ENCODE data around the gene INSIG2.
"Not testable (repeated sequence)": the region's sequence is repeated elsewhere in the genome, so short reads cannot be mapped to it uniquely, and the experiment has no call there.

Gene INSIG2

DNA sequence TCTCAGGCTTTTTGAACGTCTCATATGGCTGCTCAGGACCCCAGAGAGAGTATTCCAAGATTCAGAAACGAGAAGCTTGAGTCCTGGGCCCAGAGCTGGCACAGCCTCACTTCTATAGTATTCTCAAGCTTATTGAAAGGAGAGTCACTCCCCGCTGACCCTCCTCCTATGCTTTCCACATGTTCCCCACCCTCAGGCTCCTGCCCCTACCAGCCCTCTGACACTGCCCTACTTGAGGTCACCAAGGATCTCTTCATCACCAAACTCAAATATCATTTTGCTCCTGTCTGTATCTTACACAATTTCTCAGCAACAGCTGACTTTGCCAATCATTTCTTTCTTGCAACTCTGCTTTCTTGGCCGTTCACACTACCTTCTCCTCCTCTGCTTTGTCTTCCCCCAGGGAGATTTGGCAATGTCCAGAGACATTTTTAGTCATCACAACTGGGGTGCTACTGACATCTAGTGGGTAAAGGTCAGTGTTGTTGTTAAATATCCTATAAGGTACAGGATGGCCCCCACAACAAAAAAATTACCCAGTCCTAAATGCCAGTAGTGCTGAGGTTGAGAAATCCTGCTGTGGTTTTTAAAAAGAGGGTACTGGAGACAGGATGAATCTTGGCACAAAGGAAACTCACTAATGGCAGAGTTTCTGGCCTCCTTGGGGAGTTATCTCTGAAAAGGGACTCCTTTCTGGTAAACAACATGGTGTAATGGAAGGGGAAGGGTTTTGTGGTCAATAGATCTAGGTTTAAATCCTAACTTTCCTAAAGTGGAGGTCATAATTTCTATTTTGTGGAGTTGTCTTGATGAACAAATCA is 26.9 kb upstream of the INSIG2 start:
- no peak for DNase-seq

- no peak for DNase-seq
Measured at GRCh38 chr2:118062048-118062447, 26.2 kb upstream of the INSIG2 start.

GRCh38 chr2:118062669-118063068 is 25.6 kb upstream of the INSIG2 start:
- no peak for DNase-seq

DNA sequence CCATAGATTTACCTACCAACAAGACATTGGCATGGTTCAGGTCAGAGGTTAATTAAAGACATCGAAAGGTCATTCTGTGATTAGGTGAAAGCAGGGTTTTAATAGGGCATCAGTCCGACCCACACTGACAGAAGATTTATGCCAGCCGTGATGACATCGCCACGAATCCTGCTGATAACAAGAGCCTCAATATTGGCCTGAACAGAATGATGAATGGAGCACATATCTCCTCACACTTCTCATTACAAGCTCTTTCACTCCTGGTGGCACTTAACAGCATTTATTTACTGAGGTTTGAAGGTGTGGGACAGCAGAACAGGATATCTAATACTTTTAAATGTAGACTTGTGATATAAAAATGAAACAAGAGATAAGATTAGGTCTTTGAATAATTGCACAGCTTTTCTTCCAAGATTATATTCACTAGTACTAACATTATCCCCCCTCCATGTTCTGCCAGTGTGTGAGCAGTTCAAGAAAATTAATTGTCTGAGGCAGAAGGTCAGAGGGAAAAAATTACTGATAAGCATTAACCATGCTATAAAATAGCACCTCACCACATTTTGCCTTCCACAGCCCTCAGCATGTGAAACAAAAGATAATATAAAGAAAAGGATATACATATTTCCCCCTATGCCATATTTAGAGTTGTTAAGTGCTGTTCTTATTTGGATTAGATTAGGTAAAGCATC is 23.1 kb upstream of the INSIG2 start:
- no peak for DNase-seq

DNA sequence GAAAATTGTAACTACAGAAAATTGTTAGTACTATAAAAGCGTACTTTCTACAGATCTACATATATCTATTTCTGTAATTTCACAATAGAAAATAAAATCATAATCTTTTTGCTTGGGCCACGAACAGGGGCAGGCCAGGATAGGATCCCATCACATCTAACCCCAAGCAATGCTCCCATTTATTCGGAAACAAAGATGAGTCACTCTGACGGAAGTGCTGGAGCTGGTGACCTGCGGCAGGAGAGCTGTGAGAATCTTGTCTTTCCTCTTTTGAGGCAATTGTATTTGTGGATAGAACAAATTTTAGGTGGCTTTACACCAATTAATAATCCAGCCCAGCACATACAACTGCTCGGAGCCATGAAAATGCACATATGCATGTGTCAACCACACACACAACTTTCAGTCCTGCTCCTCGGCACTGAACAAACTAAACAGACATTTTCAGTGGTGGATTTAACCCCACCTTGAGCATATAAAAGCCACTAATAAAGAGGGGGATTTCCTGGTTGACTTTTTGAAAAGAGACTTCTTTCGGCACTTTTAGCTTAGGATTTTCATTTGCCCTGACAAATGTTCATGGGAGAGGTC is 22.3 kb upstream of the INSIG2 start:
- DNase-seq, result no peak

- no peak for DNase-seq
Measured at GRCh38 chr2:118077636-118078247, 10.5 kb upstream of the INSIG2 start.

DNA sequence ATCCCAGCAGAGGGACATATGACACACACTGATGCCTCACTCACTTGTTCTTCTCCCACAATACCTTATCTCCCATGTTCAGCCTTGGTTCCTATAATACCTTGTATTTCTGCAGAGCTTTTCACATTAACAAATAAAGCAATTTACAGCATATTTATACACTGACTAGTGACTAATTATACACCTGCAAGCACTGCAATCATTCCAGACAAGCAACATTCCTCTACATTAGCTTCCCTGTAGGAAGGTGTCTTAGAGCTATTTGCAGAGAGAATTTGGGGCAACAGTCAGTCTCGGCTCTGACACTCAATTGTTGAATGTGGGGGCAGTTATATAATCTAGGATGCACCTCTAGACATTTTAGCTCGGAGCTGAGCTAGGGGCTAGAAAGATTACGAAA is 9.5 kb upstream of the INSIG2 start:
- DNase-seq, result no peak

GRCh38 chr2:118084491-118085089 is 3.7 kb upstream of the INSIG2 start:
- no peak for DNase-seq

- no peak for DNase-seq
Measured at GRCh38 chr2:118085173-118086023, 2.9 kb upstream of the INSIG2 start.

GRCh38 chr2:118086024-118086633 is 2.1 kb upstream of the INSIG2 start:
- no peak for DNase-seq

DNA sequence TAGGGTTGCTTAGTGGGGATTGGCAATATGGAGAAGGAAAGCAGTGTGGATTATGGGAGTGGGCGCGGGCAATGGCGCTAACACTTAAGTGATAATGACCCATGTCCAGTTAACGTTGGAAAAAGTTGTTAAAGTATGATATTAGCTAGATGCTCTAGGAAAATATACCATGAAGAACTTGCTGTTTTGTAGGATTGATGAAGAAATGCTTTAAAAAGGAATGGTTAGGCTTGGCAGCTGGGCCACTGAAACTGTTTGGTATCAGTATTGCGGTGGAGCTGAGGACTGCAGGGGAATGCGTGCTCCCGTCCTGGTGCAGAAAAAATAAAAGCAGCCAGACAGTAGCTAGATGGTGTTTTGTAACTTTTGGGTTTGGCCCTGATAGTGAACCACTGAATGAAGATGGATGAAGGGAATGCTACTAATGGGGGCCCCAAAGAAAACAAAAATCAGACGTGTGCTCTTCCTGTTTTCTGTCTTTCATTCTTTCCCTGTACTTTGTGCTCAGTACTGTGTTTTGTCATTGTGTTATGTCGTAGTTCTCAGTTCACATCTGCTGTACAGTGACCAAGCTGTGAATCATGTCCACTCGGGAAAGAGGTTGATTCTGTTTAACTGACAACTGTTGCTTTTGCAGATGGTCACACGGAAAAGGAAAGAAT is 999 bp downstream of the INSIG2 start:
- peak; percentile 30 for DNase-seq

DNA sequence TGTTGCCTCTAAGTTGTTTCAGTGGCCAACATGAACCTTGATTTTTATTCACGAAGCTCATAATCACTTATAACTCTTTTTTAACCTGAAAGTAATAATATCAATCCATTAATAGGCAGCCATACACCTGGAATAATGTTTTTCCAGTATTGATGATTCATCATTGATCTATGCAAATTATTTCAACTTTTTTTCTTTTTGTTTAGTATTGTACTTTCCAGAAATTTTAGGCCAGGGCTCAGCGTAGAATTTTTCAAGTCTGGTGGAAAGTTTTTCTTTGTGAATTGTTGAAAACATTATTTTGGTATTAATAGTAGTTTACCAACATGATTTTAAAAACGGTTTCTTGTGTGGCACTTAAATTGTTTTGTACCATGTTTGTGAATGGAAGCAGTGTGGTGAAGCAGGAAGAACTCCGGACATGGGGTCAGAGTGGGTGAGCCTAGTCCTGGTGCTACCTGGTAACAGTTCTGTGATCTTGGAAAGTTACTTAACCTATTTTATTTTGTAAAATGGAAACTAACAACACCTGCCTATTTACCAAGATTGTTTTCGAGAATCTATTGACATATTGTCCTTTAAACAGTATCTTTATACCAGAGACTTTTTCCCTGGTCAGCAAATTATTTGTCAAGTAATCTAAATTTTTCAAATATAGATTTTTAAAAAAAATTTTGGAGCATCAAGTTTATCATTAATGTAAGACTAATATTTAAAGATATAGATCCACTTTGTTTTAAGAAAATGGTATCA is 2.3 kb downstream of the INSIG2 start:
- no peak for DNase-seq

GRCh38 chr2:118091140-118091478 is 2.8 kb downstream of the INSIG2 start:
- DNase-seq, result no peak

DNA sequence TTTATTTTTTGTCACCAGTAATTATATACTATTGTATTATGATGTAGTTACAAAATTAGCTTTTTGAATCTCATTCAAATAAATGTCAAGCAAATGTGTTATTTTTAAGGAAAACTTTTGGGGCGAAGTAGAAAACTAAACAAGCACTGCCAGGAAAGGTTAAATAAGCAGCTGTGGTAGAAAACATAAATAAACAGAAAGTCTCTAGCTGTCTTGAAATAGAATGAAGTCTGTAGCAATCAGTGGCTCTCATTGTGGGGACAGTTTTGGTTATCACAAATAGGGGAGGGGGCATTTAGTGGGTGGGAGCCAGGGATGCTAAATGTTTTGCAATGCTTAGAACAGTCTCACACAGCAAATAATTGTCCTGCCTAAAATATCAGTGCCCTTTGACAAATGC is 3.4 kb downstream of the INSIG2 start:
- no peak for DNase-seq

GRCh38 chr2:118094102-118094501 is 5.8 kb downstream of the INSIG2 start:
- not testable (repeated sequence) for DNase-seq

GRCh38 chr2:118094503-118094902 is 6.2 kb downstream of the INSIG2 start:
- DNase-seq, result peak; percentile 8

DNA sequence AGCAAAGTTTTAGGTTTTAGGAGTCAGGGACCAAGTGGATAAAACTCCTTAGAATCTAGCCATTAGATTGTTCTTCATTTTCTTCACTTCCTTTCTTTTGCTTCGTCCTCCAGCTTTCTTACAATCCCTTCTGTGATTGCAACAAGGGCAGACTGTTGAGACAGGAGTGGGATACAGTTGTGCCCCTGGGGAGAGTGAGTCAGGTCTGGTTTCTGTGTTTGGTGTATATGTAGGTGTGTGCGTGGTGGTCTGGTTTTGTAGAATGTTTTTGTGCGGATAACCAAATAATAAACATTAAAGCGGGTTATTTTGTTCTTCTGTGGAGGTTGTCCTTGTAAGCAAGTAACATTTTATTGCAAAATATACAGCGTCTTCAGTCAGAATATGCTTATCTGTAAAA is 7.3 kb downstream of the INSIG2 start:
- DNase-seq, result no peak

GRCh38 chr2:118097657-118098056 is 9.4 kb downstream of the INSIG2 start:
- DNase-seq, result no peak

DNA sequence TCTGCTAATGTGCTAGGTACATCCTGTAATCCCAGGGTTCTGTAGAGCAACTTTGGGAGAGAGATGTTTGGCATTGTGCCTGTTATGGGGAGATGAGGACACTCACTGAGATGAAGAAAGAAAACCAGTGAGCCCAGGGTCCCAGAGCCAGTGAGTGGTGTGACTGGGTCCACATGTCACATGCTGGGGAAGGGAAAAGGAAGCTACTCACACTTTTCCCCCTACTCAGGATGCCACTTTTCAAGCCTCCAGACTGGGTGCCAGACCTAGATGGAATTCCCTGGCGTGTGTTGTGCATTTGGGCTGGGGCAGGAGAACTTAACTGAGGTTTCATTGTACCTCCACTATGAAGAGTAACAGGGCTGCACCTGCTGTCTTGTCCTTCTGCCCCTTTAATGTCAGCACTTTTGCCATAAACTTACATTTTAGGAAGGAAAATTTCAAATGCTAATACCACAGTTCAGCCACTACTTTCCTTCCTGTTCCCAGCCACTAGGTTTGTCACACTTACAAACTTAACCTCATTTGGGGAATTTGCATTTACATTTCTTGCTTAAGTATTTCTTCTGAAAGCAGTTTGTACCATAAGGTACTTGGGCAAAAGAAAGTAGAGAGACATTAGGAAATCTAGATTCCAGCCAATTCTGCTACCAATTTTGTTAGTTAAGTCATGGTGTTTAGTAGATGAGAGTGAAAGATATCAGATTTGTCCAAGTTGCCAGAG is 10.2 kb downstream of the INSIG2 start:
- no peak for DNase-seq
